HepG2 (cell line): Measurements from ENCODE around the gene NALCN. TPM values are rescaled to one million over a fixed set of nuclear protein-coding genes. Genes with fewer than 3 reads are reported as not detected.
"Not testable (repeated sequence)": the region's sequence is repeated elsewhere in the genome, so short reads cannot be mapped to it uniquely, and the experiment has no call there.

ENCODE experiments used
- ATAC-seq: fragments of 200-7000 bp; cut with Tn5 transposase; 3 replicates; pipeline ENCODE4 v1.9.1; 2020; ENCODE audit warnings: mild to moderate bottlenecking, moderate library complexity
- BruUV-seq: library from RNA; stranded (reverse); fragments of 400-500 nt; replicated peaks from 2 replicates; lab custom pipeline; 2021; lab: Mats Ljungman, UMichigan
- CTCF ChIA-PET: fragments of 300-600 bp; formaldehyde crosslinking; extraction: SDS; loops from one replicate; lab custom pipeline; 2021; ENCODE audit warnings: low total read pairs, inconsistent platforms, low intra/inter-chr PET ratio; lab: Yijun Ruan, JAX
- POLR2A ChIA-PET: fragments of 350-600 bp; sonication (Branson Sonifier 250); formaldehyde crosslinking; loops from one replicate; lab custom pipeline; 2020; ENCODE audit warnings: antibody characterized with exemption, inconsistent platforms; lab: Yijun Ruan, JAX
- DNase-seq: peaks from one replicate; pipeline ENCODE4 v3.0.0-alpha.2; 2015; ENCODE audit warnings: low spot score
- FAIRE-seq: peaks from 3 replicates; lab custom pipeline; 2011; peaks lifted over from hg19 to GRCh38; lab: Jason Lieb, UNC
- H2AFZ ChIP-seq: one replicate; pipeline ENCODE4 v1.6.1; 2011; ENCODE audit warnings: low read length, inconsistent platforms
- H3K27ac ChIP-seq: fragments of 300-600 bp; 3 replicates; pipeline ENCODE4 v1.8.0; 2011; ENCODE audit warnings: mixed run types, mild to moderate bottlenecking, mixed read lengths, low read length, inconsistent platforms; ENCODE audit not compliant: insufficient read depth; ENCODE audit errors: extremely low read length
- H3K27me3 ChIP-seq, 2 experiments: fragments of 200-600 bp in 1 of 2; 2 replicates in 1 of 2; 3 replicates in 1 of 2; pipeline versions ENCODE4 v1.6.0 to v1.8.0; 2011; ENCODE audit warnings: low read length in 2 of 2, mild to moderate bottlenecking in 2 of 2, moderate library complexity in 2 of 2, inconsistent platforms in 1 of 2; ENCODE audit not compliant: insufficient read depth in 2 of 2, control insufficient read depth in 1 of 2
- H3K36me3 ChIP-seq, 2 experiments: fragments of 200-600 bp in 1 of 2; replicated peaks in 1 of 2; 2 replicates in 1 of 2; 3 replicates in 1 of 2; pipeline versions ENCODE4 v1.5.1 to v1.8.0; 2011; ENCODE audit warnings: low read length in 2 of 2, inconsistent platforms in 1 of 2; ENCODE audit not compliant: insufficient read depth in 2 of 2, control insufficient read depth in 1 of 2
- H3K4me1 ChIP-seq: 2 replicates; pipeline ENCODE4 v1.5.1; 2012; ENCODE audit warnings: low read length, inconsistent platforms; ENCODE audit not compliant: insufficient read depth
- H3K4me2 ChIP-seq: 2 replicates; pipeline ENCODE4 v1.6.0; 2011; ENCODE audit warnings: low read depth, low read length, inconsistent platforms
- H3K4me3 ChIP-seq, 3 experiments: fragments of 200-600 bp in 1 of 3; sonication (generic), shearing (Covaris generic) in 1 of 3; replicated peaks in 1 of 3; 2 replicates each; pipeline ENCODE4 v1.5.1; 2011 to 2016; ENCODE audit warnings: low read length in 3 of 3, inconsistent platforms in 2 of 3, low read depth in 2 of 3, mild to moderate bottlenecking in 2 of 3, control low read depth in 1 of 3, mixed read lengths in 1 of 3; ENCODE audit not compliant: insufficient read depth in 1 of 3
- H3K79me2 ChIP-seq: one replicate; pipeline ENCODE4 v1.6.1; 2011; ENCODE audit warnings: low read length, inconsistent platforms; ENCODE audit not compliant: insufficient read depth
- H3K9ac ChIP-seq: 2 replicates; pipeline ENCODE4 v1.6.0; 2011; ENCODE audit warnings: mild to moderate bottlenecking, low read depth, low read length, inconsistent platforms; ENCODE audit not compliant: insufficient read depth
- H3K9me3 ChIP-seq: 2 replicates; pipeline ENCODE4 v1.5.1; 2012; ENCODE audit warnings: mild to moderate bottlenecking, low read length
- H4K20me1 ChIP-seq: 2 replicates; pipeline ENCODE4 v1.6.0; 2011; ENCODE audit warnings: inconsistent platforms, mild to moderate bottlenecking, low read length, moderate library complexity; ENCODE audit not compliant: insufficient read depth
- SMARCE1 ChIP-seq: fragments of 450-650 bp; IDR thresholded peaks from 2 replicates; pipeline ENCODE4 v1.6.1; 2017; ENCODE audit warnings: borderline replicate concordance
- SP2 ChIP-seq: sonication (generic); formaldehyde crosslinking; IDR thresholded peaks from 2 replicates; pipeline ENCODE4 v1.5.1; 2020; ENCODE audit warnings: mild to moderate bottlenecking, missing genetic modification reagents
- ZBTB38 ChIP-seq: sonication (generic); formaldehyde crosslinking; IDR thresholded peaks from 2 replicates; pipeline ENCODE4 v1.5.1; 2020; ENCODE audit warnings: mild to moderate bottlenecking, missing genetic modification reagents
- WGBS: methylation state at CpG from one replicate; pipeline ENCODE4 v1.1.6; 2017; ENCODE audit warnings: low lambda C conversion rate; 5-methylcytosine and 5-hydroxymethylcytosine counted together
- in situ Hi-C: cut with HindIII; loops from 2 replicates; pipeline ENCODE4 v1.10.0; 2017; ENCODE audit warnings: low pct_unique_long_range_greater_than_20kb; ENCODE audit not compliant: extremely low pct_ligation_motif_present
- intact Hi-C: fragments of 100-400 bp; cut with micrococcal nuclease; formaldehyde crosslinking; loops from one replicate; pipeline ENCODE4 v1.10.0; 2022; ENCODE audit not compliant: unreplicated experiment
- polyA plus RNA-seq, 8 experiments: library from polyadenylated mRNA; depleted of rRNA in 3 of 8; stranded (reverse) in 7 of 8; unstranded in 1 of 8; fragments of >200 nt; fragmentation: Illumina TruSeq in 4 of 8; extraction: Trizol in 4 of 8; gene quantifications; 2 replicates each; pipeline versions ENCODE4 v1.2.1 to v1.2.3, GENCODE V29; 2011 to 2016; ENCODE audit warnings: low read depth in 4 of 8, missing spikeins in 1 of 8, mixed read lengths in 1 of 8; ENCODE audit not compliant: insufficient read depth in 1 of 8
- total RNA-seq, 5 experiments: library from RNA; depleted of rRNA; stranded (reverse); fragments of >200 nt; fragmentation: Illumina TruSeq; extraction: Trizol; gene quantifications; 2 replicates each; pipeline ENCODE4 v1.2.3, GENCODE V29; 2016; ENCODE audit warnings: low read depth in 1 of 5

The NALCN gene
- total and polyA plus RNA-seq, 2 of the 13 experiments (the other 11 are each of a cell fraction or from before 2014, with no cell fraction given) = not detected

DNA sequence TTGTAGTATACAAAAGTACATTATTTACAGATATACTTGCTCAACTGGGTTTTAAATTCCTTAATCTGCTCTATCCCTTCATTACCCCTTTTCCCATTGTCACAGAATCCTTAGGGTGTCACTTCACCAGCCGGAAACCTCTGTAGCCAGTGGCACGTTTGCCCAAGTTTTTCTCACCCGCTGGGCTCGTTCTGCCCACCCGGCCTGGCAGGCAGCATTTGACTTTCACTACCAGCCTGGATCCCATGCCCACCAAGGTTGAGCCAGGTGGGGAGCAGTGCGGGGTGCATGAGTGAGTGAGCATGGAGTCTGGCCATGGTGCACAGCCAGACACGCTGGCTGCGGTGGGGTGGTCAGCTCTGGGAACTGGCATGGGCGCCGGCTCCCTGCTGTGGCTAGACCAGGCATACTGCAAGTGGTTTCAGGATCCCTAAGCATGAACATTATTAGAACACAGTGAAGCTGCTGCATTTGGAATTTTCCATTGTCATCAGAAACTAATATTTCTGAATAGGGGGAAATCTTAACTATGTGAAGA, 98.3 kb downstream of the NALCN start:
- no peaks in the 10 kb centered on the region for H3K36me3 ChIP-seq
- H3K79me2 ChIP-seq = no peaks in the 10 kb centered on the region
- BruUV-seq = no TSS peak
- FAIRE-seq = no peak
- no peak overlapping the region for H3K4me2 ChIP-seq
- intact Hi-C loops (no loop called here), in situ Hi-C loops (no loop called here)
- POLR2A ChIA-PET = no interaction called here
- H2AFZ ChIP-seq = no peak overlapping the region
- TF ChIP-seq ZBTB38 (CRISPR knock-in tag) (no peak), SP2 (CRISPR knock-in tag) (no peak), SMARCE1 (no peak)
- no peaks in the 10 kb centered on the region for H3K4me1 ChIP-seq
- no peaks in the 10 kb centered on the region for H3K9me3 ChIP-seq
- no peak for ATAC-seq
- DNase-seq = no peak
- H4K20me1 ChIP-seq = no peaks in the 10 kb centered on the region
- no peak overlapping the region for H3K4me3 ChIP-seq
- CTCF ChIA-PET = no interaction called here
- no peaks in the 10 kb centered on the region for H3K27me3 ChIP-seq
- H3K9ac ChIP-seq = no peak overlapping the region
- no peak overlapping the region for H3K27ac ChIP-seq
- WGBS = 11% methylated on average over 7 of the region's 10 CpGs

DNA sequence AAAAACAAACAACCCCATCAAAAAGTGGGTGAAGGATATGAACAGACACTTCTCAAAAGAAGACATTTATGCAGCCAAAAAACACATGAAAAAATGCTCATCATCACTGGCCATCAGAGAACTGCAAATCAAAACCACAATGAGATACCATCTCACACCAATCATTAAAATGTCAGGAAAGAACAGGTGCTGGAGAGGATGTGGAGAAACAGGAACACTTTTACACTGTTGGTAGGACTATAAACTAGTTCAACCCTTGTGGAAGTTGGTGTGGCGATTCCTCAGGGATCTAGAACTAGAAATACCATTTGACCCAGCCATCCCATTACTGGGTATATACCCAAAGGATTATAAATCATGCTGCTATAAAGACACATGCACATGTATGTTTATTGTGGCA, 102.8 kb downstream of the NALCN start:
- H3K9ac ChIP-seq, DNase-seq, CTCF ChIA-PET, POLR2A ChIA-PET, H2AFZ ChIP-seq, H3K9me3 ChIP-seq, H3K4me3 ChIP-seq, BruUV-seq, H3K79me2 ChIP-seq, H3K27ac ChIP-seq, intact Hi-C loops, H3K36me3 ChIP-seq, H3K4me1 ChIP-seq, FAIRE-seq, H3K4me2 ChIP-seq, H4K20me1 ChIP-seq, H3K27me3 ChIP-seq, ATAC-seq, in situ Hi-C loops: not testable (repeated sequence)
- WGBS = 0% methylated on average over 1 of the region's 1 CpG
